HCT116 (cell line): ENCODE data around the gene SLC52A3. TPM values are rescaled to one million over a fixed set of nuclear protein-coding genes. Genes with fewer than 3 reads are reported as not detected.

Source experiments
- ATAC-seq: fragments of 200-7000 bp; cut with Tn5 transposase; 2 replicates; pipeline ENCODE4 v1.9.1; 2020; ENCODE audit warnings: mild to moderate bottlenecking, moderate library complexity
- BruUV-seq: library from RNA; stranded (reverse); fragments of 400-500 nt; replicated peaks from 2 replicates; lab custom pipeline; 2021; lab: Mats Ljungman, UMichigan
- CTCF ChIA-PET: fragments of 300-600 bp; sonication (Branson Sonifier 250); formaldehyde crosslinking; loops from one replicate; lab custom pipeline; 2021; ENCODE audit warnings: antibody characterized with exemption; lab: Charles Lee
- POLR2A ChIA-PET: fragments of 300-600, 350-600 bp; sonication (Branson Sonifier 250); formaldehyde crosslinking; loops from one replicate; lab custom pipeline; 2021; ENCODE audit warnings: antibody characterized with exemption; lab: Charles Lee
- RAD21 ChIA-PET, 2 experiments: fragments of 300-600 bp; sonication (Branson Sonifier 250); formaldehyde crosslinking; loops; one replicate each; lab custom pipeline; 2023; ENCODE audit warnings: low total read pairs in 2 of 2; ENCODE audit not compliant: uncharacterized antibody in 2 of 2, unreplicated experiment in 2 of 2, low non-redundant PET in 1 of 2; lab: Charles Lee
- DNase-seq: peaks from one replicate; pipeline ENCODE4 v3.0.0-alpha.2; 2010; ENCODE audit warnings: low read depth, low spot score
- H2AFZ ChIP-seq: fragments of 200-600 bp; shearing (Covaris generic), sonication (generic); 2 replicates; pipeline ENCODE4 v1.6.1; 2017; ENCODE audit warnings: low read depth, mixed run types, mixed read lengths, antibody characterized with exemption, low read length; ENCODE audit not compliant: poor library complexity, severe bottlenecking
- H3K27ac ChIP-seq: 2 replicates; pipeline ENCODE4 v1.5.1; 2012; ENCODE audit warnings: low read depth, low read length
- H3K27me3 ChIP-seq: fragments of 200-600 bp; sonication (generic); 2 replicates; pipeline ENCODE4 v1.6.1; 2016; ENCODE audit warnings: mixed run types, low read length, mixed read lengths; ENCODE audit not compliant: insufficient read depth
- H3K36me3 ChIP-seq, 2 experiments: fragments of 200-500 bp in 1 of 2; fragments of 200-600 bp in 1 of 2; sonication (Bioruptor generic) in 1 of 2; sonication (generic) in 1 of 2; 2 replicates each; pipeline versions ENCODE4 v1.5.1 to v1.6.1; 2014 to 2016; ENCODE audit warnings: low read length in 2 of 2, inconsistent platforms in 1 of 2, mixed read lengths in 1 of 2, mixed run types in 1 of 2; ENCODE audit not compliant: insufficient read depth in 2 of 2, control insufficient read depth in 1 of 2
- H3K4me1 ChIP-seq, 2 experiments: fragments of 200-600 bp in 1 of 2; sonication (generic) in 1 of 2; 2 replicates each; pipeline versions ENCODE4 v1.5.1 to v1.6.1; 2012 to 2017; ENCODE audit warnings: low read length in 2 of 2, inconsistent platforms in 1 of 2, mild to moderate bottlenecking in 1 of 2, mixed read lengths in 1 of 2, mixed run types in 1 of 2, moderate library complexity in 1 of 2; ENCODE audit not compliant: insufficient read depth in 2 of 2, control insufficient read depth in 1 of 2
- H3K4me2 ChIP-seq: fragments of 200-600 bp; sonication (generic); 2 replicates; pipeline ENCODE4 v1.6.1; 2017; ENCODE audit warnings: mixed run types, low read length, mixed read lengths
- H3K4me3 ChIP-seq, 2 experiments: fragments of 200-600 bp in 1 of 2; sonication (generic) in 1 of 2; replicated peaks in 1 of 2; 2 replicates each; pipeline ENCODE4 v1.5.1; 2011 to 2016; ENCODE audit warnings: low read length in 2 of 2, control low read depth in 1 of 2, low read depth in 1 of 2, mild to moderate bottlenecking in 1 of 2, mixed read lengths in 1 of 2, mixed run types in 1 of 2
- H3K79me2 ChIP-seq: fragments of 200-600 bp; sonication (generic); 2 replicates; pipeline ENCODE4 v1.6.1; 2017; ENCODE audit warnings: mild to moderate bottlenecking, mixed run types, low read length, moderate library complexity, mixed read lengths; ENCODE audit not compliant: insufficient read depth
- H3K9ac ChIP-seq: fragments of 200-600 bp; sonication (generic); 2 replicates; pipeline ENCODE4 v1.6.1; 2016; ENCODE audit warnings: low read length, mixed read lengths
- H3K9me2 ChIP-seq: fragments of 200-600 bp; sonication (generic), shearing (Covaris generic); 2 replicates; pipeline ENCODE4 v1.6.1; 2017; ENCODE audit warnings: mixed run types, mild to moderate bottlenecking, moderate library complexity; ENCODE audit not compliant: insufficient read depth
- H3K9me3 ChIP-seq, 2 experiments: fragments of 200-500 bp in 1 of 2; fragments of 200-600 bp in 1 of 2; sonication (Bioruptor generic) in 1 of 2; sonication (generic) in 1 of 2; 2 replicates each; pipeline ENCODE4 v1.6.1; 2014 to 2017; ENCODE audit warnings: low read length in 2 of 2, mixed read lengths in 2 of 2, inconsistent platforms in 1 of 2, low read depth in 1 of 2, mild to moderate bottlenecking in 1 of 2, mixed run types in 1 of 2, moderate library complexity in 1 of 2; ENCODE audit not compliant: control insufficient read depth in 1 of 2, insufficient read depth in 1 of 2
- H4K20me1 ChIP-seq: fragments of 200-600 bp; sonication (generic), shearing (Covaris generic); 2 replicates; pipeline ENCODE4 v1.6.1; 2017; ENCODE audit warnings: mixed run types, mild to moderate bottlenecking, moderate library complexity; ENCODE audit not compliant: insufficient read depth
- ATF3 ChIP-seq: IDR thresholded peaks from 2 replicates; pipeline ENCODE4 v1.6.1; 2012
- CBX3 ChIP-seq: IDR thresholded peaks from 2 replicates; pipeline ENCODE4 v1.6.1; 2012; ENCODE audit warnings: low read depth
- EGR1 ChIP-seq: IDR thresholded peaks from 2 replicates; pipeline ENCODE4 v1.6.1; 2012; ENCODE audit warnings: low read depth
- EZH2 ChIP-seq: fragments of 200-600 bp; sonication (generic); IDR thresholded peaks from 2 replicates; pipeline ENCODE4 v1.6.1; 2017; ENCODE audit warnings: antibody characterized with exemption, mixed run types
- POLR2A ChIP-seq: IDR thresholded peaks from 2 replicates; pipeline ENCODE4 v1.7.0; 2011; ENCODE audit warnings: borderline replicate concordance; ENCODE audit not compliant: insufficient read depth, insufficient read length; ENCODE audit errors: extremely low read depth
- POLR2AphosphoS5 ChIP-seq: IDR thresholded peaks from 2 replicates; pipeline ENCODE4 v1.6.1; 2011; ENCODE audit warnings: mild to moderate bottlenecking, low read depth, low read length, moderate library complexity
- REST ChIP-seq: IDR thresholded peaks from 2 replicates; pipeline ENCODE4 v1.6.1; 2012; ENCODE audit warnings: low read depth
- SP1 ChIP-seq: IDR thresholded peaks from 2 replicates; pipeline ENCODE4 v1.6.1; 2012; ENCODE audit warnings: low read depth
- SRF ChIP-seq: IDR thresholded peaks from 2 replicates; pipeline ENCODE4 v1.6.1; 2012; ENCODE audit warnings: low read depth
- YY1 ChIP-seq: IDR thresholded peaks from 2 replicates; pipeline ENCODE4 v1.6.1; 2011; ENCODE audit warnings: low read length, low read depth, moderate library complexity, mild to moderate bottlenecking; ENCODE audit not compliant: insufficient replicate concordance; ENCODE audit errors: extremely low read depth
- ZBTB33 ChIP-seq: IDR thresholded peaks from 2 replicates; pipeline ENCODE4 v1.6.1; 2011; ENCODE audit warnings: mild to moderate bottlenecking, low read length, moderate library complexity; ENCODE audit not compliant: insufficient replicate concordance; ENCODE audit errors: extremely low read depth
- ZFX ChIP-seq: fragments of 450-650 bp; IDR thresholded peaks from 2 replicates; pipeline ENCODE4 v1.6.1; 2017
- intact Hi-C: fragments of 100-400 bp; cut with micrococcal nuclease; formaldehyde crosslinking; loops from 2 replicates; pipeline ENCODE4 v1.10.0; 2022
- total RNA-seq: library from RNA; stranded (reverse); gene quantifications from one replicate; pipeline ENCODE4 v1.2.1, GENCODE V29; 2021; ENCODE audit not compliant: unreplicated experiment

Gene SLC52A3
- total RNA-seq, 1 experiment from 2014 or later, result 10.2 TPM

- TF ChIP-seq ZBTB33 (no peak), POLR2A (no peak)
Measured at GRCh38 chr20:760751-761417, 7.4 kb downstream of the SLC52A3 start (continued).

GRCh38 chr20:757506-757905 lies 10.8 kb downstream of the SLC52A3 start:
- CTCF ChIA-PET, result no interaction called here

GRCh38 chr20:755941-756340 lies 12.4 kb downstream of the SLC52A3 start:
- no peak overlapping the region for H2AFZ ChIP-seq
- POLR2A ChIA-PET, result no interaction called here
- no peak overlapping the region for H3K4me2 ChIP-seq
- H3K9me2 ChIP-seq, result no peaks in the 10 kb centered on the region
- no peaks in the 10 kb centered on the region for H3K9me3 ChIP-seq
- ATAC-seq (no peak), DNase-seq (no peak)
- no peak overlapping the region for H3K4me3 ChIP-seq
- no peaks in the 10 kb centered on the region for H3K79me2 ChIP-seq
- H4K20me1 ChIP-seq, result no peaks in the 10 kb centered on the region
- H3K27me3 ChIP-seq, result no peaks in the 10 kb centered on the region
- no peaks in the 10 kb centered on the region for H3K36me3 ChIP-seq
- peaks cover 0 to 6% of the 10 kb centered on the region in 2 experiments; a peak in 2 of 4 replicates for H3K4me1 ChIP-seq
- CTCF ChIA-PET, result no interaction called here
- H3K27ac ChIP-seq, result no peak overlapping the region
- no TSS peak for BruUV-seq
- intact Hi-C loops, result no loop called here
- RAD21 ChIA-PET, result no interaction called here
- no peak overlapping the region for H3K9ac ChIP-seq
- TF ChIP-seq ATF3, result no peak
- no peak for TF ChIP-seq CBX3
- TF ChIP-seq EGR1, result no peak
- TF ChIP-seq SP1, result no peak
- no peak for TF ChIP-seq POLR2A
- no peak for TF ChIP-seq POLR2AphosphoS5
- no peak for TF ChIP-seq SRF
- no peak for TF ChIP-seq ZFX
- TF ChIP-seq YY1, result no peak
- TF ChIP-seq EZH2, result no peak
- no peak for TF ChIP-seq REST

More at GRCh38 chr20:757506-757905, 10.8 kb downstream of the SLC52A3 start:
- intact Hi-C loops, result no loop called here
- H3K79me2 ChIP-seq, result no peaks in the 10 kb centered on the region
- no peak for ATAC-seq
- TF ChIP-seq CBX3 (no peak), POLR2AphosphoS5 (no peak)
- BruUV-seq, result no TSS peak
- H4K20me1 ChIP-seq, result no peaks in the 10 kb centered on the region
- no peak for DNase-seq
- H3K36me3 ChIP-seq, result peaks cover 0 to 1% of the 10 kb centered on the region in 2 experiments; a peak in 1 of 4 replicates
- no peak overlapping the region for H3K4me3 ChIP-seq
- no peak overlapping the region for H3K9ac ChIP-seq
- no peaks in the 10 kb centered on the region for H3K9me3 ChIP-seq
- RAD21 ChIA-PET, result no interaction called here
- POLR2A ChIA-PET, result no interaction called here
- H2AFZ ChIP-seq, result no peak overlapping the region
- peaks cover 0 to 18% of the 10 kb centered on the region in 2 experiments; a peak in 2 of 4 replicates for H3K4me1 ChIP-seq
- H3K9me2 ChIP-seq, result no peaks in the 10 kb centered on the region
- H3K4me2 ChIP-seq, result no peak overlapping the region
- H3K27me3 ChIP-seq, result no peaks in the 10 kb centered on the region
- no peak overlapping the region for H3K27ac ChIP-seq
